B cell (primary cell): ENCODE results near the gene SRSF2. TPM values are rescaled to one million over a fixed set of nuclear protein-coding genes. Genes with fewer than 3 reads are reported as not detected.

Experiments used
- ATAC-seq: fragments of 200-7000 bp; cut with Tn5 transposase; one replicate; pipeline ENCODE4 v1.10.0; 2021; ENCODE audit warnings: low read depth, mild to moderate bottlenecking, moderate number of reproducible peaks, moderate library complexity
- CTCF ChIA-PET: fragments of 350-600 bp; sonication (Branson Sonifier 250); formaldehyde crosslinking; loops from one replicate; lab custom pipeline; 2021; ENCODE audit warnings: antibody characterized with exemption, inconsistent platforms; lab: Charles Lee
- POLR2A ChIA-PET: fragments of 350-600 bp; sonication (Branson Sonifier 250); formaldehyde crosslinking; loops from one replicate; lab custom pipeline; 2021; ENCODE audit warnings: antibody characterized with exemption; lab: Charles Lee
- DNase-seq: peaks from one replicate; pipeline ENCODE4 v3.0.0; 2013
- H2AFZ ChIP-seq: 2 replicates; pipeline ENCODE4 v1.6.1; 2012; ENCODE audit warnings: mild to moderate bottlenecking, low read depth, low read length; ENCODE audit not compliant: insufficient read depth, poor library complexity, severe bottlenecking
- H3K27ac ChIP-seq, 2 donors: 1 replicate in 1 of 2; 2 replicates in 1 of 2; pipeline ENCODE4 v1.5.1; 2012 to 2013; ENCODE audit warnings: low read length in 2 of 2, mild to moderate bottlenecking in 2 of 2, moderate library complexity in 1 of 2
- H3K27me3 ChIP-seq, 4 experiments: fragments of 200-600 bp in 1 of 4; sonication (generic) in 1 of 4; replicated peaks in 1 of 4; 1 replicate in 2 of 4; 2 replicates in 2 of 4; pipeline versions ENCODE4 v1.6.1 to v1.7.0; 2013 to 2016; ENCODE audit warnings: low read length in 3 of 4, mild to moderate bottlenecking in 2 of 4, mixed read lengths in 1 of 4, moderate library complexity in 1 of 4; ENCODE audit not compliant: insufficient read depth in 4 of 4, control insufficient read depth in 3 of 4; ENCODE audit errors: control extremely low read depth in 1 of 4
- H3K36me3 ChIP-seq, 2 experiments: replicated peaks in 1 of 2; 1 replicate in 1 of 2; 2 replicates in 1 of 2; pipeline versions ENCODE4 v1.6.1 to v1.7.1; 2013; ENCODE audit warnings: low read length in 1 of 2; ENCODE audit not compliant: insufficient read depth in 2 of 2, control insufficient read depth in 1 of 2; ENCODE audit errors: control extremely low read depth in 1 of 2, extremely low read depth in 1 of 2
- H3K4me1 ChIP-seq, 2 donors: fragments of 200-600 bp in 1 of 2; sonication (generic) in 1 of 2; 1 replicate in 1 of 2; 2 replicates in 1 of 2; pipeline versions ENCODE4 v1.5.1 to v1.6.1; 2013 to 2017; ENCODE audit warnings: low read length in 2 of 2; ENCODE audit not compliant: control insufficient read depth in 2 of 2, insufficient read depth in 2 of 2
- H3K4me2 ChIP-seq: replicated peaks from 2 replicates; pipeline ENCODE3; 2012; ENCODE audit warnings: mild to moderate bottlenecking, low read depth, low read length; ENCODE audit not compliant: poor library complexity, severe bottlenecking
- H3K4me3 ChIP-seq, 5 experiments: fragments of 200-600 bp in 1 of 5; sonication (generic) in 1 of 5; 1 replicate in 3 of 5; 2 replicates in 2 of 5; pipeline versions ENCODE4 v1.5.1 to v1.7.0; 2011 to 2016; ENCODE audit warnings: low read length in 4 of 5, mild to moderate bottlenecking in 4 of 5, low read depth in 2 of 5, control low read depth in 1 of 5, moderate library complexity in 1 of 5; ENCODE audit not compliant: insufficient read depth in 1 of 5; ENCODE audit errors: control extremely low read depth in 1 of 5, extremely low read depth in 1 of 5
- H3K79me2 ChIP-seq: fragments of 200-600 bp; sonication (generic); one replicate; pipeline ENCODE4 v1.6.0; 2016; ENCODE audit warnings: low read length; ENCODE audit not compliant: control insufficient read depth, insufficient read depth
- H3K9ac ChIP-seq: fragments of 200-600 bp; sonication (generic); 2 replicates; pipeline ENCODE4 v1.6.1; 2017; ENCODE audit warnings: mild to moderate bottlenecking, low read length, moderate library complexity
- H3K9me3 ChIP-seq, 3 donors: one replicate each; pipeline versions ENCODE4 v1.6.1 to v1.7.1; 2013; ENCODE audit warnings: low read length in 2 of 3; ENCODE audit not compliant: control insufficient read depth in 2 of 3, insufficient read depth in 1 of 3; ENCODE audit errors: control extremely low read depth in 1 of 3
- H4K20me1 ChIP-seq: 2 replicates; pipeline ENCODE4 v1.6.0; 2012; ENCODE audit warnings: mild to moderate bottlenecking, low read length; ENCODE audit not compliant: insufficient read depth, control insufficient read depth, poor library complexity, severe bottlenecking
- H3K27ac Mint-ChIP-seq: one replicate; pipeline ENCODE4 v1.8.0; 2021; ENCODE audit warnings: mixed read lengths
- H3K27me3 Mint-ChIP-seq: one replicate; pipeline ENCODE4 v1.8.0; 2021; ENCODE audit warnings: mixed read lengths
- H3K4me1 Mint-ChIP-seq: one replicate; pipeline ENCODE4 v1.8.0; 2021; ENCODE audit warnings: mixed read lengths
- H3K4me3 Mint-ChIP-seq: one replicate; pipeline ENCODE4 v1.8.0; 2021; ENCODE audit warnings: mixed read lengths
- H3K9me3 Mint-ChIP-seq: one replicate; pipeline ENCODE4 v1.8.0; 2022; ENCODE audit warnings: mixed read lengths; ENCODE audit not compliant: insufficient read depth
- EZH2 ChIP-seq: IDR thresholded peaks from 2 replicates; pipeline ENCODE4 v1.6.1; 2012; ENCODE audit warnings: borderline replicate concordance, low read depth, mild to moderate bottlenecking, moderate library complexity, low read length; ENCODE audit not compliant: insufficient read depth, poor library complexity, severe bottlenecking
- WGBS: methylation state at CpG from one replicate; pipeline ENCODE4 v1.1.5; 2013; ENCODE audit warnings: missing lambda C conversion rate; ENCODE audit not compliant: insufficient coverage; 5-methylcytosine and 5-hydroxymethylcytosine counted together
- intact Hi-C: fragments of 100-400 bp; cut with micrococcal nuclease; formaldehyde crosslinking; loops from one replicate; pipeline ENCODE4 v1.10.0; 2022
- polyA plus RNA-seq: library from polyadenylated mRNA; depleted of rRNA; stranded (reverse); fragments of >200 nt; gene quantifications from 2 replicates; pipeline ENCODE4 v1.2.3, GENCODE V29; 2012
- total RNA-seq, 2 donors: library from RNA; stranded (reverse); fragments of 120-200 nt in 1 of 2; gene quantifications; 1 replicate in 1 of 2; 2 replicates in 1 of 2; pipeline versions ENCODE4 v1.2.3 to v1.2.4, GENCODE V29; 2013 to 2022
- TF ChIP-seq, protein P1 (sequence below): fragments of 200-600 bp; IDR thresholded peaks from one replicate; pipeline ENCODE4 v1.8.0; 2022; ENCODE audit warnings: antibody characterized with exemption, mild to moderate bottlenecking

The SRSF2 gene
- total and polyA plus RNA-seq, 2 donors (not counting 1 experiment from before 2014, with no cell fraction given), result 362 to 764 TPM

DNA sequence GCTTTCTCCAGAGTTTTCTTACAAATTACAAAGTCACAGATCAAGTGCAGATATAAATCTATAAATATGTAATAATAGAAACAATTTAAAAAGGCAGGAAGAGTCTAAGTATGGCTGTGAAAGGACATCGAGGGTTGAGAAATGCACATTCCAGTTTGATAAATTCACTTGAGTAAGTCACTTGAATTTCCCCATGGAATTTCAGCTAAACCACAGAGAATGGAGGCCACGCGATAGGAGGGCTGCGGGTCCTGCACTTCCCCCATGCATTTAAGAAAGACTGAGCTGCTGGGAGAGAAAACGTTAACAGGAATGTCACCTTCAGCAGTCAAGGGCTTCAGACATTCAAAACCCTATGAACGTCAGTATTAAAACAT lies 20.3 kb downstream of the SRSF2 start:
- WGBS, result no CpG with 5 or more reads among the region's 6 CpGs
- H3K9me3 ChIP-seq, result no peaks in the 10 kb centered on the region
- peaks cover 15% of the 10 kb centered on the region for H3K79me2 ChIP-seq
- H3K4me2 ChIP-seq, result no peak overlapping the region
- no peak overlapping the region for H3K9ac ChIP-seq
- no peak overlapping the region for H3K27ac ChIP-seq
- ChIA-PET CTCF (interaction anchor here (0.6 to 7.4 kb wide), 8 partner anchors 9 to 194 kb away, joined by 3 to 40 read pairs (median 3); no protein-coding TSS in a partner anchor), POLR2A (no interaction called here)
- no peak overlapping the region for H3K4me3 Mint-ChIP-seq
- H3K9me3 Mint-ChIP-seq, result no peaks in the 10 kb centered on the region
- TF ChIP-seq, protein P1, sequence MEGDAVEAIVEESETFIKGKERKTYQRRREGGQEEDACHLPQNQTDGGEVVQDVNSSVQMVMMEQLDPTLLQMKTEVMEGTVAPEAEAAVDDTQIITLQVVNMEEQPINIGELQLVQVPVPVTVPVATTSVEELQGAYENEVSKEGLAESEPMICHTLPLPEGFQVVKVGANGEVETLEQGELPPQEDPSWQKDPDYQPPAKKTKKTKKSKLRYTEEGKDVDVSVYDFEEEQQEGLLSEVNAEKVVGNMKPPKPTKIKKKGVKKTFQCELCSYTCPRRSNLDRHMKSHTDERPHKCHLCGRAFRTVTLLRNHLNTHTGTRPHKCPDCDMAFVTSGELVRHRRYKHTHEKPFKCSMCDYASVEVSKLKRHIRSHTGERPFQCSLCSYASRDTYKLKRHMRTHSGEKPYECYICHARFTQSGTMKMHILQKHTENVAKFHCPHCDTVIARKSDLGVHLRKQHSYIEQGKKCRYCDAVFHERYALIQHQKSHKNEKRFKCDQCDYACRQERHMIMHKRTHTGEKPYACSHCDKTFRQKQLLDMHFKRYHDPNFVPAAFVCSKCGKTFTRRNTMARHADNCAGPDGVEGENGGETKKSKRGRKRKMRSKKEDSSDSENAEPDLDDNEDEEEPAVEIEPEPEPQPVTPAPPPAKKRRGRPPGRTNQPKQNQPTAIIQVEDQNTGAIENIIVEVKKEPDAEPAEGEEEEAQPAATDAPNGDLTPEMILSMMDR, result no peak
- no peak for TF ChIP-seq EZH2
- H3K27me3 ChIP-seq, result no peaks in the 10 kb centered on the region
- peaks cover 20 to 63% of the 10 kb centered on the region in 2 experiments for H3K36me3 ChIP-seq
- no peaks in the 10 kb centered on the region for H3K27me3 Mint-ChIP-seq
- H4K20me1 ChIP-seq, result peaks cover 21% of the 10 kb centered on the region
- H3K4me1 ChIP-seq, result peaks cover 16 to 22% of the 10 kb centered on the region in 2 donors
- no peak overlapping the region for H3K27ac Mint-ChIP-seq
- peaks cover 20% of the 10 kb centered on the region for H3K4me1 Mint-ChIP-seq
- intact Hi-C loops, result no loop called here
- no peak overlapping the region for H3K4me3 ChIP-seq
- ATAC-seq, result no peak
- H2AFZ ChIP-seq, result no peak overlapping the region
- DNase-seq, result no peak

DNA sequence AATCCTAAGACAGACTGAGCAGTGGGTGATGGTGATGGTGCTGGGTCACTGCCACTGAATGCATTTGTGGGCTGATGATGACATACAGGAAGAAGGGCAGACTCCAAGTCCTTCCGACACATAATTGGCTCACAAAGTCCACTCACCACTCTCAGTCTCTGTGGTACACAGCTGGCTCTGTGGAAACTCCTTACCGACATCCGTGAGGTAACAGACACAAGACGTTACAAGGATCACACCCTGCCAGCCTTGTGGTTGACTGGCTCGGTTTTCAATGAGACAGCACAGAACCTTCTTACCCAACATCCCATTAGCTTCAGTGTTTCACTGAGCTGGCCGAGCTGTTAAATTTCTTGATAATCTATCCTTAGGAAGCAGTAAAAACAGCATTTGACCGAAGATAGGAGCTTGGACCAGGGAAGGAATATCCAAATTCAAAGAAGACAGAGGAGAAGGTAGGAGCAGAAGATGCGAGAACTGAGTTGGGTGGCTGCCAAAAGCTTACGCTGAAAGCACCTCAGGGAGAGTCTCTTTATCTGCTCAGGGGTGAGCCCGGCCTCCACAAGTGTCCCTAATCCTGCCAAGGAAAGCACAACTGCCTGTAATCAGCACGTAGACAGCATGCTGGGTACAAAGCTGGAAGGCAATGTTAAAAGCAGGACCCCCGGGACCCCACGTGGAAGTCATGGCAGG lies 20.8 kb downstream of the SRSF2 start:
- Histone ChIP-seq H2AFZ (no peak overlapping the region), H3K9ac (no peak overlapping the region), H3K4me1 (peaks cover 16 to 24% of the 10 kb centered on the region in 2 donors), H3K27ac (peak overlapping the region; percentile 46 to 72), H3K4me2 (no peak overlapping the region), H3K79me2 (peaks cover 10% of the 10 kb centered on the region), H4K20me1 (peaks cover 16% of the 10 kb centered on the region), H3K36me3 (peaks cover 20 to 57% of the 10 kb centered on the region in 2 experiments), H3K27me3 (no peaks in the 10 kb centered on the region), H3K4me3 (no peak overlapping the region), H3K9me3 (no peaks in the 10 kb centered on the region)
- peak; percentile 41 for DNase-seq
- Mint-ChIP-seq H3K27me3 (no peaks in the 10 kb centered on the region), H3K27ac (peak overlapping the region; percentile 64), H3K4me1 (peaks cover 22% of the 10 kb centered on the region), H3K9me3 (no peaks in the 10 kb centered on the region), H3K4me3 (no peak overlapping the region)
- ChIA-PET POLR2A (no interaction called here), CTCF (interaction anchor here (0.6 to 7.4 kb wide), 8 partner anchors 9 to 193 kb away, joined by 3 to 40 read pairs (median 3); no protein-coding TSS in a partner anchor)
- TF ChIP-seq, protein P1, result no peak
- no peak for TF ChIP-seq EZH2
- ATAC-seq, result no peak
- WGBS, result 87% methylated on average over 7 of the region's 13 CpGs
- intact Hi-C loops, result no loop called here
